OCI-LY1 (cell line): ENCODE results near the gene TBC1D5.

ENCODE experiments used
- CTCF ChIP-seq: fragments of 200-600 bp; sonication (generic), shearing (Covaris generic); IDR thresholded peaks from 2 replicates; pipeline ENCODE4 v1.5.1; 2017; ENCODE audit warnings: mild to moderate bottlenecking, antibody characterized with exemption, low read length, moderate library complexity, mixed read lengths
- EZH2 ChIP-seq: fragments of 200-600 bp; sonication (generic), shearing (Covaris generic); IDR thresholded peaks from 2 replicates; pipeline ENCODE4 v1.8.0; 2017; ENCODE audit warnings: borderline replicate concordance, mixed run types, mild to moderate bottlenecking, antibody characterized with exemption, low read length, moderate library complexity, mixed read lengths

DNA sequence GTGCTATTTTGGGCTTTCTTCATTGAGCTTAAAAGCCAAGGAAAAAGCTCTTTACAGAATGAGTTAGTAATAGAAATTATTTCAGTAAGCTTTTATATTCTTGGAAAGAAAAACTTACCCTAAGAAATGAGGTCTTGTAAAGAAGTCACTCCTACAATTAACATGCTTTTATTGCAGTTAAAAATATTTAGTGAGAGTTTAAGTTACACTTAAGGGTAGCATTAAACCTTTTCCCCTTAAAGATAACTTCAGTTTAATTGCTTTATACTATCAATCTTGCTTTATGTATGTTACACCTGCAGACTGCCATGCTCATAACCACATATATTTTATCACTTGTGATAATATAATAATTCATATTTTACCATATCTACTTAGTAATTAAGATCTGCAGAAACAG, 431.4 kb downstream of the TBC1D5 start:
- TF ChIP-seq CTCF = no peak
- no peak for TF ChIP-seq EZH2
